ENCODE data around the gene FAM180A. TPM values are rescaled to one million over a fixed set of nuclear protein-coding genes. Genes with fewer than 3 reads are reported as not detected.

FAM180A gene
- total RNA-seq, 4 donors from 2014 or later: 0.83 to 9.4 (median 1.7) TPM

DNA sequence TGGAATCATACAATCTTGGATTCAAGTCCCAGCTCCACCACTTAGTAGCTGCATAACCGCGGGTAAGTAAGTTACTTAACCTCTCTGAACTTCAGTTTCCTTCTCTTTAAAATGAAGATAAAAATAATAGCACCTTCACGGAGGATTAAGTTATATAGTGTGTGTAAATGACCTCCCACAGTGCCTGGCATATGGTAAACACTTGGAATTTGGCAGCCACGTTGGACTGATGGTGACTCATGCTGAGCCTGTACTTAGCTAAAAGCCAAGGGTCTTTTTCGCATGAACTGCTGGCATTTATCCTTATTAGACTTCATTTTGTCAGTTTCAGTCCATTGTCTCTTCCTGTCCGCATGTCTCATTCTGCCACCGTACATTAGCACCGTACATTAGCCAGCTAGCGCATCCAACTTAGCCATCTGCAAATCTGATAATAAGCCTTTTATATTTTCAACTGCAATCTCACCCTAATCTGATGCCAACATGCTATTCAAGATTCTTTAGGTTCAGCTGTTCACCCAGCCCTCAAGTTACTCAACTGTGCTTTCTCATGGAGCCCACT is 31.9 kb downstream of the FAM180A start:
- Histone ChIP-seq H3K9me3 (no peaks in the 10 kb centered on the region), H3K36me3 (no peaks in the 10 kb centered on the region), H3K27ac (replicated peaks in 1 of 4) (no peak overlapping the region), H3K4me3 (no peak overlapping the region), H3K4me1 (peaks cover 0 to 4% (median 2%) of the 10 kb centered on the region in 4 donors), H3K27me3 (peaks cover 0 to 20% (median 0%) of the 10 kb centered on the region in 4 donors)
- WGBS: 49% methylated on average over 9 of the region's 9 CpGs
- no peak for TF ChIP-seq POLR2A (IDR thresholded peaks at IDR 0.05; ENCODE audit: low read depth)
- TF ChIP-seq POLR2AphosphoS5 (IDR thresholded peaks at IDR 0.05): no peak
- no peak for TF ChIP-seq EP300 (IDR thresholded peaks at IDR 0.05)
- TF ChIP-seq, protein P1, sequence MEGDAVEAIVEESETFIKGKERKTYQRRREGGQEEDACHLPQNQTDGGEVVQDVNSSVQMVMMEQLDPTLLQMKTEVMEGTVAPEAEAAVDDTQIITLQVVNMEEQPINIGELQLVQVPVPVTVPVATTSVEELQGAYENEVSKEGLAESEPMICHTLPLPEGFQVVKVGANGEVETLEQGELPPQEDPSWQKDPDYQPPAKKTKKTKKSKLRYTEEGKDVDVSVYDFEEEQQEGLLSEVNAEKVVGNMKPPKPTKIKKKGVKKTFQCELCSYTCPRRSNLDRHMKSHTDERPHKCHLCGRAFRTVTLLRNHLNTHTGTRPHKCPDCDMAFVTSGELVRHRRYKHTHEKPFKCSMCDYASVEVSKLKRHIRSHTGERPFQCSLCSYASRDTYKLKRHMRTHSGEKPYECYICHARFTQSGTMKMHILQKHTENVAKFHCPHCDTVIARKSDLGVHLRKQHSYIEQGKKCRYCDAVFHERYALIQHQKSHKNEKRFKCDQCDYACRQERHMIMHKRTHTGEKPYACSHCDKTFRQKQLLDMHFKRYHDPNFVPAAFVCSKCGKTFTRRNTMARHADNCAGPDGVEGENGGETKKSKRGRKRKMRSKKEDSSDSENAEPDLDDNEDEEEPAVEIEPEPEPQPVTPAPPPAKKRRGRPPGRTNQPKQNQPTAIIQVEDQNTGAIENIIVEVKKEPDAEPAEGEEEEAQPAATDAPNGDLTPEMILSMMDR (IDR thresholded peaks at IDR 0.05): no peak
- no peak for DNase-seq (ENCODE audit: extremely low spot score)
- intact Hi-C loops (cut with DNase I): no loop called here

DNA sequence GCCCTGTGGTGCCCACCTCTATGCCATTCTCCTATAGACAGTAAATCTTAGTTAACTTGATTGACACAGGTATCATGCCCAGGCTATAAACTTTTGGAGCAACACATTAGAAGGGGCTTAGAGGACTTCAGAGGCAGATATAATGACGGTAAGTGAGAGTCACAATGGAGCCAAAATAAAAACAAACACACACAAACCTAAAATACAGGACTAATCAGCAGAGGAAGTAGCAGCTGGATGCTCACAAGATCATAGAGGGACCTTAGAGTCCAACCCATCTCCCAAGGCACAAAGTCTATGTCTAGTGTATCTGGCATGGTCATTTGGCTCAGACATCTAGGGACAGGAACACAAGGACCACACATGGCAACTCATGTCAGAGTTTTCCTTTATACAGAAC is 32.9 kb downstream of the FAM180A start:
- H3K4me1 ChIP-seq: peaks cover 0 to 10% (median 2%) of the 10 kb centered on the region in 4 donors
- H3K27ac ChIP-seq (replicated peaks in 1 of 4): no peak overlapping the region
- DNase-seq (ENCODE audit: extremely low spot score): no peak
- no peak for TF ChIP-seq POLR2AphosphoS5 (IDR thresholded peaks at IDR 0.05)
- no peak for TF ChIP-seq POLR2A (IDR thresholded peaks at IDR 0.05; ENCODE audit: low read depth)
- TF ChIP-seq, protein P1 (IDR thresholded peaks at IDR 0.05): no peak
- TF ChIP-seq EP300 (IDR thresholded peaks at IDR 0.05): no peak
- peaks cover 0 to 14% (median 0%) of the 10 kb centered on the region in 4 donors for H3K27me3 ChIP-seq
- intact Hi-C loops (cut with DNase I): no loop called here
- H3K9me3 ChIP-seq: no peaks in the 10 kb centered on the region
- 90% methylated on average over 1 of the region's 1 CpG for WGBS
- H3K4me3 ChIP-seq: no peak overlapping the region
- H3K36me3 ChIP-seq: no peaks in the 10 kb centered on the region

DNA sequence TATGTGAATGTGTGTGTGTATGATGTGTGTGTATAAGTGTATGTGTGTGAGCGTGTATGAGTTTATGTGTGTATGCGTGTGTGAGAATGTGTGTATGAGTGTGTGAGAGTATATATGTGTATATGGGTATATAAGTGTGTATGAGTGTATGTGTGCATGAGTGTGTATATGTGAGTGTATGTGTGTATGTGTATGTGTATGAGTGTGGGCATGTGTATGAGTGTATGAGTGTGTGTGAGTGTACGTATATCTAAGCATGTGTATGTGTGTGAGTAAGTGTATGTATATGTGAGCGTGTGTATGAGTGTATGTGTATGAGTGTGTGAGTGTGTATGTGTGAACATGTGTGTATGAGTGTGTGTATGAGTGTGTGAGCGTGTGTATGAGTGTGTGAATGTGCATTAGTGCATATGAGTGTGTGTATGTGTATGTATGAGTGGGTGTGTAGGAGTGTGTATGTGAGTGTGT is 33.5 kb downstream of the FAM180A start:
- WGBS: 93% methylated on average over 5 of the region's 5 CpGs
- H3K4me1 ChIP-seq: peaks cover 0 to 10% (median 2%) of the 10 kb centered on the region in 4 donors

DNA sequence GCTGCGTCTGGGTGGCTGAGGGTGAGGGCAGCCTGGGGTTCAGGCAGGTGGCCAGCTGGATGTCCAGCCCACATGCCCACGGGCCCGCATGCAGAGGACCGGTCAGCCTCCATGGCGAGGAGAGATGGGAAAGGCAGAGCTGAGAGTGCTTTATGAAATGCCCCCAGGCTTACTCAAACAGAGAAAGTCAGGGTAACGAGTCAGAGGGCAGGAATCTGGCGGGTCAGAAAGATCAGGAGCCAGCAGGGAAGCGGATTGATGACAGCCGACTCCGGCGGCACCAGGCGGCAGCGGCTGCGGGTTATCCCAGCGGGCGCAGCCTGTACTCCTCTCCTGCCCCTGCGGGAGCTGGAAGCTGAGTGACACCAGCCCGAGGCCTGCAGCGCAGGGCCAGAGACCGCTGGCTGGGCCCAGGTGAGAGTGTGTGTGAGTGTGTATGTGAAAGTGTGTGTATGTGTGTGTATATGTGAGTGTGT is 34.0 kb downstream of the FAM180A start:
- H3K4me3 ChIP-seq: no peak overlapping the region
- no peak for TF ChIP-seq POLR2AphosphoS5 (IDR thresholded peaks at IDR 0.05)
- TF ChIP-seq, protein P1 (IDR thresholded peaks at IDR 0.05): no peak
- TF ChIP-seq POLR2A (IDR thresholded peaks at IDR 0.05; ENCODE audit: low read depth): no peak
- TF ChIP-seq EP300 (IDR thresholded peaks at IDR 0.05): no peak
- no peak overlapping the region for H3K27ac ChIP-seq (replicated peaks in 1 of 4)
- intact Hi-C loops (cut with DNase I): no loop called here
- DNase-seq (ENCODE audit: extremely low spot score): no peak
- no peaks in the 10 kb centered on the region for H3K36me3 ChIP-seq
- H3K27me3 ChIP-seq: peaks cover 0 to 14% (median 0%) of the 10 kb centered on the region in 4 donors
- H3K9me3 ChIP-seq: no peaks in the 10 kb centered on the region
- WGBS: 69% methylated on average over 19 of the region's 20 CpGs
- peaks cover 0 to 10% (median 2%) of the 10 kb centered on the region in 4 donors for H3K4me1 ChIP-seq

More for the DNA sequence above, 33.5 kb downstream of the FAM180A start:
- Histone ChIP-seq H3K9me3 (no peaks in the 10 kb centered on the region), H3K36me3 (no peaks in the 10 kb centered on the region), H3K27ac (replicated peaks in 1 of 4) (no peak overlapping the region), H3K27me3 (peaks cover 0 to 14% (median 0%) of the 10 kb centered on the region in 4 donors), H3K4me3 (no peak overlapping the region)
- intact Hi-C loops (cut with DNase I): no loop called here
- no peak for TF ChIP-seq POLR2AphosphoS5 (IDR thresholded peaks at IDR 0.05)
- TF ChIP-seq, protein P1 (IDR thresholded peaks at IDR 0.05): no peak
- TF ChIP-seq EP300 (IDR thresholded peaks at IDR 0.05): no peak
- TF ChIP-seq POLR2A (IDR thresholded peaks at IDR 0.05; ENCODE audit: low read depth): no peak
- DNase-seq (ENCODE audit: extremely low spot score): no peak

Data from esophagus muscularis mucosa (tissue), 4 donors.